Liver (tissue), 9 donors: Measurements from ENCODE around the gene ELL2. TPM values are rescaled to one million over a fixed set of nuclear protein-coding genes. Genes with fewer than 3 reads are reported as not detected.

Experiments
- DNase-seq: peaks from one replicate; pipeline ENCODE4 v3.0.0-alpha.2; 2017; ENCODE audit warnings: low spot score
- H3K27ac ChIP-seq, 2 donors: one replicate each; pipeline ENCODE4 v1.7.0; 2013; ENCODE audit warnings: inconsistent platforms in 2 of 2, low read length in 2 of 2, control low read depth in 1 of 2, low read depth in 1 of 2, mild to moderate bottlenecking in 1 of 2
- H3K27me3 ChIP-seq, 4 donors: one replicate each; pipeline versions ENCODE4 v1.6.1 to v1.7.0; 2013; ENCODE audit warnings: low read length in 3 of 4, inconsistent platforms in 1 of 4, mild to moderate bottlenecking in 1 of 4, moderate library complexity in 1 of 4; ENCODE audit not compliant: control insufficient read depth in 4 of 4, insufficient read depth in 4 of 4
- H3K36me3 ChIP-seq, 4 donors: one replicate each; pipeline versions ENCODE4 v1.6.1 to v1.7.0; 2013; ENCODE audit warnings: low read length in 3 of 4, mild to moderate bottlenecking in 3 of 4, low read depth in 1 of 4, moderate library complexity in 1 of 4; ENCODE audit not compliant: control insufficient read depth in 4 of 4, insufficient read depth in 3 of 4
- H3K4me1 ChIP-seq, 4 donors: one replicate each; pipeline versions ENCODE4 v1.6.1 to v1.7.0; 2013; ENCODE audit warnings: low read length in 3 of 4, mild to moderate bottlenecking in 3 of 4, moderate library complexity in 1 of 4; ENCODE audit not compliant: control insufficient read depth in 4 of 4, insufficient read depth in 4 of 4
- H3K4me3 ChIP-seq, 3 donors: one replicate each; pipeline versions ENCODE4 v1.6.1 to v1.7.0; 2013; ENCODE audit warnings: low read length in 3 of 3, control low read depth in 1 of 3, low read depth in 1 of 3, mild to moderate bottlenecking in 1 of 3
- H3K9ac ChIP-seq, 2 donors: one replicate each; pipeline ENCODE4 v1.7.0; 2013; ENCODE audit warnings: low read length in 2 of 2, mild to moderate bottlenecking in 2 of 2, moderate library complexity in 2 of 2, control low read depth in 1 of 2, low read depth in 1 of 2
- H3K9me3 ChIP-seq, 4 donors: one replicate each; pipeline versions ENCODE4 v1.6.1 to v1.7.0; 2013; ENCODE audit warnings: low read length in 3 of 4; ENCODE audit not compliant: control insufficient read depth in 4 of 4
- ATF3 ChIP-seq: IDR thresholded peaks from 2 replicates; pipeline ENCODE4 v1.6.1; 2016; ENCODE audit warnings: antibody characterized with exemption
- CTCF ChIP-seq: fragments of 150-350 bp; IDR thresholded peaks from 2 replicates; pipeline ENCODE4 v1.5.1; 2017; ENCODE audit warnings: improper control_type of control experiment, low read depth, low read length; ENCODE audit not compliant: missing input control
- FOXA1 ChIP-seq: IDR thresholded peaks from 2 replicates; pipeline ENCODE4 v1.6.1; 2016; ENCODE audit warnings: antibody characterized with exemption
- GABPA ChIP-seq, 2 donors: IDR thresholded peaks in 1 of 2; conservative IDR thresholded peaks in 1 of 2; 2 replicates each; pipeline ENCODE4 v1.6.1; 2016; ENCODE audit warnings: antibody characterized with exemption in 2 of 2, mild to moderate bottlenecking in 1 of 2, moderate library complexity in 1 of 2
- HNF4A ChIP-seq, 2 donors: conservative IDR thresholded peaks; 2 replicates each; pipeline ENCODE4 v1.6.1; 2016; ENCODE audit warnings: antibody characterized with exemption in 2 of 2, mild to moderate bottlenecking in 2 of 2
- HNF4G ChIP-seq: IDR thresholded peaks from 2 replicates; pipeline ENCODE4 v1.6.1; 2016; ENCODE audit warnings: antibody characterized with exemption
- JUND ChIP-seq, 2 donors: IDR thresholded peaks; 2 replicates each; pipeline ENCODE4 v1.6.1; 2016; ENCODE audit warnings: antibody characterized with exemption in 2 of 2
- NR2F2 ChIP-seq: IDR thresholded peaks from 2 replicates; pipeline ENCODE4 v1.6.1; 2016; ENCODE audit warnings: antibody characterized with exemption
- RAD21 ChIP-seq, 2 donors: IDR thresholded peaks; 2 replicates each; pipeline ENCODE4 v1.6.1; 2016; ENCODE audit warnings: antibody characterized with exemption in 2 of 2, mild to moderate bottlenecking in 2 of 2
- REST ChIP-seq: IDR thresholded peaks from 2 replicates; pipeline ENCODE4 v1.6.1; 2016; ENCODE audit warnings: antibody characterized with exemption, mild to moderate bottlenecking
- RXRA ChIP-seq, 2 donors: IDR thresholded peaks; 2 replicates each; pipeline ENCODE4 v1.6.1; 2017 to 2018; ENCODE audit warnings: antibody characterized with exemption in 2 of 2, mild to moderate bottlenecking in 1 of 2
- SP1 ChIP-seq: IDR thresholded peaks from 2 replicates; pipeline ENCODE4 v1.6.1; 2018; ENCODE audit warnings: antibody characterized with exemption, mild to moderate bottlenecking
- TAF1 ChIP-seq: conservative IDR thresholded peaks from 2 replicates; pipeline ENCODE4 v1.6.1; 2016; ENCODE audit warnings: antibody characterized with exemption, mild to moderate bottlenecking
- WGBS: extraction: QIAGEN DNeasy Blood & Tissue Kit; methylation state at CpG from one replicate; pipeline ENCODE4 v1.1.7; 2013; 5-methylcytosine and 5-hydroxymethylcytosine counted together
- polyA plus RNA-seq, 2 donors: library from polyadenylated mRNA; stranded (reverse) in 1 of 2; unstranded in 1 of 2; fragments of 200-250 nt in 1 of 2; fragments of >200 nt in 1 of 2; fragmentation: Nextera tagmentation in 1 of 2; extraction: Ambion mirVana in 1 of 2; gene quantifications; one replicate each; pipeline versions ENCODE4 v1.2.1 to v1.2.3, GENCODE V29; 2013 to 2015
- total RNA-seq, 2 donors: library from RNA; depleted of rRNA; stranded (reverse); fragments of >200 nt; gene quantifications; one replicate each; pipeline ENCODE4 v1.2.3, GENCODE V29; 2014
- TF ChIP-seq, protein P1 (sequence below): IDR thresholded peaks from 2 replicates; pipeline ENCODE4 v1.6.1; 2016; ENCODE audit warnings: antibody characterized with exemption
- donor health status: healthy.
- donor health status: healthy.
- donor health status: healthy.
- donor health status: healthy.
- donor health status: healthy.

The ELL2 gene
- total and polyA plus RNA-seq, 4 donors: 21.0 to 64.5 (median 45.9) TPM

DNA sequence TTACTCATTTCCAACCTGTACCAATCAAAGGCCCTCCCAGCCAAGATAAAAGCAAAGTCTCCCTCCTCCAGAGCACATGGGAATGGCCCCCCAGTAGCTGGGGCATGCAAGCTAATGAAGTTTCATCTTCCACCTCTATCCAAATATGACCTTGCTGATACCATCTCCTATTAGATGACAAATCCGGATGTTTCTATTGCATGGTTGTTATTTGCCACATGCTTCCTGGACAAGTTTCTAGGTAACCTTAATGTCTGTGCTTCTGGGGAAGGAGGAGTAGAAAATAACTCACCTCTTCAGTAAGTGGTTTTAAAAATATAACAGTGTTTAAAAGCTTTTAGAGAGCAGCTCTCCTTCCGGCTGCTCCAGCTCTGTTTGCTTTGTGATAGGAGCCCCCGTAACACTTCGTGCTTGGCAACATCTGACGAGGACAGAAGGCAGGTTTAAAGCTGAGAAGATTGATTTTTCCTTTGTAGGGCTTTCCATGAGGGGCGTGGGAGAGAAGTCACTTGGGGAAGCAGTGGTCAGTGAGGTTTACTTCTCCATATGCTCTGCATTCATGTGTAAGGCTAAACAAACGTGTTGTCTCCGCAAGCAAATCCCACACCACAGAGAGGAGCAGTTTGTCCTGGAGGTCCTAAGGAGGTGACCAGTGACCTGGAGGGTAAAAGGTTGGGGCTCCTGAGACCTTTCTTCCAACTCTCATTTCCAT lies 98.8 kb downstream of the ELL2 start:
- Histone ChIP-seq H3K4me1 (peaks cover 7 to 36% (median 15%) of the 10 kb centered on the region in 4 donors), H3K27ac (peak overlapping the region; percentile 91 to 97), H3K36me3 (no peaks in the 10 kb centered on the region), H3K9me3 (no peaks in the 10 kb centered on the region), H3K27me3 (no peaks in the 10 kb centered on the region), H3K9ac (peak overlapping the region; percentile 20 to 21), H3K4me3 (no peak overlapping the region)
- peak; percentile 34 for DNase-seq
- TF ChIP-seq, protein P1, sequence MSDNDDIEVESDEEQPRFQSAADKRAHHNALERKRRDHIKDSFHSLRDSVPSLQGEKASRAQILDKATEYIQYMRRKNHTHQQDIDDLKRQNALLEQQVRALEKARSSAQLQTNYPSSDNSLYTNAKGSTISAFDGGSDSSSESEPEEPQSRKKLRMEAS: peak; percentile 11
- peak; percentile 7 for TF ChIP-seq HNF4G
- TF ChIP-seq JUND (IDR thresholded peaks at IDR 0.05): peak in 1 of 2 donors; percentile 32
- TF ChIP-seq FOXA1: no peak
- 49% methylated on average over 8 of the region's 8 CpGs for WGBS

- Histone ChIP-seq H3K27me3 (no peaks in the 10 kb centered on the region), H3K4me3 (no peak overlapping the region), H3K27ac (peak overlapping the region; percentile 91 to 97), H3K9me3 (no peaks in the 10 kb centered on the region), H3K9ac (peak overlapping the region in 1 of 2 donors; percentile 64), H3K36me3 (no peaks in the 10 kb centered on the region), H3K4me1 (peaks cover 7 to 43% (median 19%) of the 10 kb centered on the region in 4 donors)
- DNase-seq: peak; percentile 8
- no peak for TF ChIP-seq GABPA (IDR thresholded peaks at IDR 0.05 in 1 of 2, conservative IDR thresholded peaks at IDR 0.05 in 1 of 2)
- TF ChIP-seq, protein P1: no peak
- TF ChIP-seq HNF4G: no peak
- TF ChIP-seq RAD21 (IDR thresholded peaks at IDR 0.05): no peak
- no peak for TF ChIP-seq ATF3
- no peak for TF ChIP-seq REST
- no peak for TF ChIP-seq CTCF
- TF ChIP-seq HNF4A (conservative IDR thresholded peaks at IDR 0.05): no peak
- no peak for TF ChIP-seq RXRA (IDR thresholded peaks at IDR 0.05)
- TF ChIP-seq TAF1: no peak
- TF ChIP-seq SP1: no peak
- no peak for TF ChIP-seq NR2F2
- 75% methylated on average over 8 of the region's 8 CpGs for WGBS
Observed at GRCh38 chr5:95861864-95862561, 99.6 kb downstream of the ELL2 start.
